ENCODE data around the gene SYT8.

- TF ChIP-seq CTCF (IDR thresholded peaks at IDR 0.05) (no peak), POLR2AphosphoS5 (IDR thresholded peaks at IDR 0.05) (no peak), POLR2A (IDR thresholded peaks at IDR 0.05) (no peak)
These were observed 13.2 kb upstream of the SYT8 start for GRCh38 chr11:1821562-1821961.

All from prostate gland (tissue), 2 donors.